Daoy (cell line): Measurements from ENCODE around the gene JPH2. TPM values are rescaled to one million over a fixed set of nuclear protein-coding genes. Genes with fewer than 3 reads are reported as not detected.
A peak's percentile ranks its signal among the peaks of the same experiment; 100 is the strongest.
"Not testable (repeated sequence)": the region's sequence is repeated elsewhere in the genome, so short reads cannot be mapped to it uniquely, and the experiment has no call there.

ENCODE experiments used
- DNase-seq: peaks from one replicate; pipeline ENCODE4 v3.0.0-alpha.2; 2015; ENCODE audit warnings: low read depth
- total RNA-seq: library from RNA; depleted of rRNA; stranded (reverse); fragments of >200 nt; shearing (Covaris generic); gene quantifications from 2 replicates; pipeline ENCODE4 v1.2.3, GENCODE V29; 2014

The JPH2 gene
- total RNA-seq, 1 experiment from 2014 or later = 1.5 TPM

- peak; percentile 23 for DNase-seq
Observed at GRCh38 chr20:44211177-44212039, 24.4 kb upstream of the JPH2 start.

DNA sequence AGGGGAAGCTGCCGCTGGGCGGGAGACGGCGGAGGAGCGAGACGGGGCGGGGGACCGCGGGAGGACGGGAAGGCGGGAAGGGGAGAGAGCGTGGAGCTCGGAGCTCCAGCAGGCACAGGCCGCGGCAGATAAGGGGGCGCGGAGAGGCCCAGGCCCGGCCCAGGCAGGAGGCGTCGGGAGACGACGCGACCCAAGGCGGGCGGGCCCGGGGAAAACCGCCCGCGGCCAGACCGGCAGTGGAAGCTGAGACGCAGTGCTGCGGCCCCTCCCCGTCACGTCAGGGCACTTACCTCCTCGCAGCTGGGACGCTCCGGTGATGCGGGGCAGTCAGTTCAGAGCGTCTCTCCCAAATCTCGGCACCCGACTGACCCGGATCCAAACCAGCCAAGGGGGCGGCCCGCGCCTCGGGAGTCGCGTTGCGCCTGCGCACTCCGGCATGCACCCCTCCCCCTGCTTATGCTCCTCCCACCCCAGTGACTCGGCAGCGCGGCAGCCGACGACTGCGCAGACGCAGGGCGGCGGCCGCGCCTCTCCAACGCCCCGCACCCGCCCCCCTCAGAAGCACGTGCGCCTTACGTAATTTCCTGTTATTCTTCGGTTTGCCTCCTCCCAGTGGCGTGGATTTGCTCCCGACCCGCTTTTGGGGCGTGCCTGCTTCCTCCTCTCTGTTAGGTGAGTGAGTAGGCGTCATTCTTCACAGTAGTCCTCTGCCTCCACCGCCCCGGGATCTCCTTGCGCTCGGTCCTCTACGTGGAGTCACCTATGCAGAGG is 23.6 kb upstream of the JPH2 start, which contains the start of gene OSER1:
TSS of gene OSER1 (minus strand) at position 366 of the 771 bp plus-strand sequence. CDS start 3,814 bp downstream, outside the sequence.
- DNase-seq = peak; percentile 98

DNA sequence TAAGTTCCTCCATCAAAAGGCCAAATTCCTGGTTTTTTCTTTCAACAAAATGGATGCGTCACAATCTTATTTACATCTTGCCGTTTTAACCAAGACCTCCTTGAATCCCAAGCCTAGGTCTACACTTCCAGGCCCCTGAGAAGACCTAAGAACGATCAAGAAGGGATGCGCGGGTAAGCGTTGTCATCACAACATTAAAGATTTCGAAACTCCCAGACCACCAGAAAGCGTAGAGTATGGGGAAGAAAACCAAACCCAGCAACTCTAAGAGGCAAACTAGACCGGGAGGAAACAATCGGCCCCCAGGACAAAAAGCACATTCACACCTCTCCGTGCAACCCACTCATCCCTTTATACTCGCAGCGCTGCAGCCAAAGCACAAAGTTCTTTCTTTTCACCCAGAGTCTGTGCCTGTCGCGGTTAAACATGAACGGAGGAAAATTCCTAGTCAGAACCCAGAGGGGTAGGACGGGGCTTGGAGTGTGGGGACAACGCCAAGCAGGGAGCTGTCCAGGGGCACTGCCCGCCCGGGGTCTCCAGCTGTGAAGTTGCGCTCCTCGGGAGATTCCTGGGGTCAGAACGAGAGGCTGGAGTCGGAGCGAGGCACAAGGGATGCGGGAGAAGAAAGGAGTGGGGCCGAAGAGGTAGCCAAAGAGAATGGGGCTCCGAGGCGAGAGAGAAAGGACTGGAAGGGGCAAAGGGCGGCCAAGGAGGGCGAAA is 22.9 kb upstream of the JPH2 start:
- DNase-seq = peak; percentile 18

- DNase-seq = no peak
Observed at GRCh38 chr20:44208770-44209169, 21.8 kb upstream of the JPH2 start.

GRCh38 chr20:44208165-44208564 is 21.2 kb upstream of the JPH2 start:
- no peak for DNase-seq

- no peak for DNase-seq
Observed at GRCh38 chr20:44207126-44207723, 20.2 kb upstream of the JPH2 start.

- no peak for DNase-seq
Observed at GRCh38 chr20:44206132-44206531, 19.1 kb upstream of the JPH2 start.

GRCh38 chr20:44204832-44205215 is 17.8 kb upstream of the JPH2 start:
- DNase-seq = no peak

DNA sequence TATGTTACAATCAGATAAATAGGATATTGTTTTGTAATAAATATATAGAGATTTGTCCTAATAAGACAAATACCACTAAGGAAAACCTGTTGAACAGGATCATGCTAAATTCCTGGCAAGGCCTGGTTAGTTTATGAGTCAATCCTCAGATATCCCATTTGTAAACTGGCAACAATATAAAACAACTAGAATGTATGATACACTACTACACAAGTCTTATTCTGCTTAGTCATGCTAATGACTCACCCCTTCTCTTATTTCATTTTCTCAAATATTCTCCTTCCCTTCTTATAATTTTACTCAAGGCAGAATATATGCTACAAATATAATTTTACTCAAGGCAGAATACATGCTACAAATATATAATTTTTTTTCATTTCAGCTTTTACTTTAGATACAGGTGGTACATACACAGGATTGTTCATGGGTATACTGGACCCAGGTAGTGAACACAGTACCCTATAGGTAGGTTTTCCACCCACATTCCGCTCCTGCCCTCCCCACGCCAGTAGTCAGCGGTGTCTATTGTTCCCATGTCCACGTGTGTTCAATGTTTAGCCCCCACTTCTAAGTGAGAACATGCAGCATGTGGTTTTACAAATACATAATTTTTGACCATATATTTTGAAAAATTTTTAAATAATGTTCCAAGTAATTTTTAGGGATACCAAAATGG is 17.3 kb upstream of the JPH2 start:
- DNase-seq = peak; percentile 74

DNA sequence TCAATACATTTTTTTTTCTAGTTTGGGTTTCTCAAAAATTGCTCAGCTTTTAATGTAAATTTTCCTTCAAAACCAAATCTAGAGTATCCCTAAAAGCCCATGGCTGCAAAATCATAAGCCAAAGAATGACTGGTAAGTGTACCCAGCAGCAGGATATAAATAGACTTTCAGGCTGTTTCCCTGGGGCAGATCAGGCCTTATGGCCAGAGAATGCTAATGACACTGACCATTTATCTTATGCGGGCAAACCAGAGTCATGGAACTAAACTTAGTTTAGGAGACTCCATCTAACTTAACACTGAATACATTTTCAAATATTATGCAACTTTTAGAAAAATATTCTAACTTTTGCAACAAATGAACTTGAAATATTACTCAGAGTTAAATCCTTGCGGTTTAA is 16.2 kb upstream of the JPH2 start:
- DNase-seq = no peak

GRCh38 chr20:44200983-44201382 is 14.0 kb upstream of the JPH2 start:
- no peak for DNase-seq

DNA sequence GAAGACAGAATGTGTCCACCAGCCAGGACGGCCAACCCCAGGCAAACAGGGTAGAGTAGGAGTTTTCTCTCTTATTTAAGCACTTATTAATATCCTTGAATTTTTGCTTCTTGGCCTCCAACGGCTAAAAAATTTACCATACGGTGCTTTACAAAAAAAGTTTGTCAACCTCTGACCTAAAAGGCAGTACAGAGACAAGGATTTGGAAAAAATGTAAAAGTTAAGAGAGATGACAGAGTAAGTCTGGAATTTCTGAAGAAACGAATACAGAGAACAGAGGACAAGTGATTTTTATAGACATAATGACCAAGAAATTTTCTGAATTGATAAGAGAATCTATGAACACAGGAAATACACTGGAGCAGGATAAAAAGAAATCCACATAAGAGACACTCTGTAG is 13.4 kb upstream of the JPH2 start:
- no peak for DNase-seq

GRCh38 chr20:44199877-44200276 is 12.9 kb upstream of the JPH2 start:
- DNase-seq = no peak

DNA sequence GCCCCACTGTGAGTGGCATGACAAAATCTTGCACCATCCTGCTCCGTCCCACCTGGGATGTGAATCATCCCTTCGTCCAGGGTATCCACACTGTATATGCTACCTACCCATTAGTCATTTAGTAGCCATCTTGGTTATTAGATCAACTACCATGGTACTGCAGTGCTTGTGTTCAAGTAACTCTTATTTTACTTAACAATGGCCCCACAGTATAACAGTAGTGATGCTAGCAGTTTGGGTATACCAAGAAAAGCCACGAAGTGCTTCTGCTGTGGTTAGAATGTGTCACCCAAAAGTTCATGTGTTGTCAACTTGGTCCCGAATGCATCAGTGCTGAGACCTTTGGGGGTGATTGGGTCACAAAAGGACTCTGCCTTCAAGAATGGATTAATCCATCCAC is 11.9 kb upstream of the JPH2 start:
- no peak for DNase-seq

DNA sequence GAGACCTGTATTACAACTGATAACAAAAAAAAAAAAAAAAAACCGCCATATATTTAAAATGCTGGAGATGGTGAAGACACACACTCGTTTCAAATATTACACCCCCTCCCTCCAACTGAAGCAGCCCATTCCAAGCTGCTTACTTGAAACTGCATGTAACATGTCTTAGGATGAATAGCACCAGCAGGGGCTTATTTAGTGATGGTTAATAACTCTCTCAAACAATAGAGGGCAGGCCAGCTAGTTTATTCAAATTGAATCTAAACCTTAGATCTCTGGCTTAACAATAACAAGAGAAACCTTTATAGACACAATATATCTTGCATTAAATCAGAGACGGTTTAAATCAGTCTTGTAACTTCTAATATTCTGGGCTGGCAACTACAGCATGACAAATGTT is 9.3 kb upstream of the JPH2 start:
- DNase-seq = no peak

GRCh38 chr20:44195605-44196004 is 8.6 kb upstream of the JPH2 start:
- no peak for DNase-seq

DNA sequence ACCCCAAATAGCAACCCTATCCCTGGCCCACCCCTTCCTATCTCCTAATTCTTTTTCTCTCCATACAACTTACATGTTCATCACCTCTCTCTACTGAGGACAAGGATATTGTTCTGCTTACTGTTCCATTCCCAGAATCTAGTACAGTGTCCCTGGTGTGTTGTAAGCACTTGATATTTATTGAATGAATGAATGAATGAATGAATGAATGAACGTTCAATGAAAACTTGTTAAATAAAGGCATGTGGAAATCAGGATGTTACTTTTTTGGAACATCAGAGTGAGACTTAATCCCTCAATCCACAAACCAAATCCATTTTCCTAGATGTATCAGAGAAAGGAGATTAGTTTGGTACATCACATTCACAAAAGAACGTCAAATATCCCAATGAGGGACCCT is 6.8 kb upstream of the JPH2 start:
- no peak for DNase-seq

DNA sequence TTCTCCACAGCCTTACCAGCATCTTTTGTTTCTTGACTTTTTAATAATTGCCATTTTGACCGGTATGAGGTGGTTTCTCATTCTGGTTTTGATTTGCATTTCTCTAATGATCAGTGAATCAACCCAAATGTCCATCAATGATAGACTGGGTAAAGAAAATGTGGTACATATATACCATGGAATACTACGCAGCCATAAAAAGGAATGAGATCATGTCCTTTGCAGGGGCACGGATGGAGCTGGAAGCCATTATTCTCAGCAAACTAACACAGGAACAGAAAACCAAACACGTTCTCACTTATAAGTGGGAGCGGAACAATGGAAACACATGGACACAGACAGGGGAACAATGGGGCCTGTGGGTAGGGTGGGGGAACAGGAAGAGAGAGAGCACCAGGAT is 4.7 kb upstream of the JPH2 start:
- DNase-seq = not testable (repeated sequence)

GRCh38 chr20:44190197-44190852 is 3.3 kb upstream of the JPH2 start:
- peak; percentile 68 for DNase-seq

GRCh38 chr20:44188752-44189151 is 1.8 kb upstream of the JPH2 start:
- no peak for DNase-seq
